Duodenal mucosa (tissue), 2 donors: ENCODE measurements around the gene PRPF40A.
A peak's percentile ranks its signal among the peaks of the same experiment; 100 is the strongest.
"Not testable (repeated sequence)": the region's sequence is repeated elsewhere in the genome, so short reads cannot be mapped to it uniquely, and the experiment has no call there.

Source experiments
- H3K27ac ChIP-seq: one replicate; pipeline ENCODE4 v1.7.0; 2013; ENCODE audit warnings: low read depth, low read length
- H3K27me3 ChIP-seq, 2 donors: one replicate each; pipeline ENCODE4 v1.7.0; 2013; ENCODE audit warnings: low read length in 2 of 2, control low read depth in 1 of 2; ENCODE audit not compliant: insufficient read depth in 2 of 2, control insufficient read depth in 1 of 2
- H3K36me3 ChIP-seq, 2 donors: one replicate each; pipeline ENCODE4 v1.7.0; 2013; ENCODE audit warnings: low read length in 2 of 2, control low read depth in 1 of 2; ENCODE audit not compliant: insufficient read depth in 2 of 2, control insufficient read depth in 1 of 2
- H3K4me1 ChIP-seq, 2 donors: one replicate each; pipeline ENCODE4 v1.7.0; 2013; ENCODE audit warnings: low read length in 2 of 2, control low read depth in 1 of 2; ENCODE audit not compliant: insufficient read depth in 2 of 2, control insufficient read depth in 1 of 2
- H3K4me3 ChIP-seq, 2 donors: one replicate each; pipeline ENCODE4 v1.7.0; 2013; ENCODE audit warnings: low read length in 2 of 2, low read depth in 1 of 2
- H3K9ac ChIP-seq, 2 donors: one replicate each; pipeline ENCODE4 v1.7.0; 2013; ENCODE audit warnings: low read length in 2 of 2, low read depth in 1 of 2
- H3K9me3 ChIP-seq, 2 donors: one replicate each; pipeline ENCODE4 v1.7.0; 2013; ENCODE audit warnings: low read length in 2 of 2, control low read depth in 1 of 2; ENCODE audit not compliant: control insufficient read depth in 1 of 2

Gene PRPF40A

GRCh38 chr2:152717228-152718075 lies at the start of gene PRPF40A:
Gene PRPF40A (minus strand): TSS chr2:152717461. CDS start chr2:152717439, 22 bp downstream.
- Histone ChIP-seq H3K4me1 (peaks cover 31 to 32% of the 10 kb centered on the region in 2 donors), H3K9ac (peak within 1 kb of the TSS; percentile 89 to 95), H3K4me3 (peak within 1 kb of the TSS; percentile 90 to 100), H3K27me3 (no peaks in the 10 kb centered on the region), H3K36me3 (peaks cover 7 to 22% of the 10 kb centered on the region in 2 donors), H3K9me3 (no peaks in the 10 kb centered on the region), H3K27ac (peak within 1 kb of the TSS; percentile 99)

DNA sequence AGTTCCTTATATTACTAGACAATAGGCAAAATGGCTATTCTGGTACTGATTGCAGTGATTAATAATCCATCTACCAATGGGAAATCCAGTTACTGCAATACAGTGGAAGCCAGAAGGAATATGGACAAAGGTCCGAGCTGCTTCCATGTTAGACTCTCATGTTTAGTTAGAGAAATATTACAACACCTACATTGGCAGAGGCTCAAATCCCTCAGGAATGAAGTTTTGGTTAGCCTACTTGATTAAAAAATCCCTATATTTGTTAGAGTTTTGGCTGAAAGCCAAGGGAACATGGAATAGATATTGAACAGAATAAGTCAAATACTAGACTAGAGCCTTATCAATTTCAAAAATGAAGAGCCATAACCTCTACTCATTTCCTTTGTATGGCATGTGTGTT lies 49.7 kb upstream of the PRPF40A start:
- Histone ChIP-seq H3K9ac (no peak overlapping the region), H3K36me3 (peaks cover 0 to 14% of the 10 kb centered on the region in 2 donors), H3K27ac (no peak overlapping the region), H3K4me1 (no peaks in the 10 kb centered on the region), H3K27me3 (no peaks in the 10 kb centered on the region), H3K4me3 (no peak overlapping the region), H3K9me3 (no peaks in the 10 kb centered on the region)

DNA sequence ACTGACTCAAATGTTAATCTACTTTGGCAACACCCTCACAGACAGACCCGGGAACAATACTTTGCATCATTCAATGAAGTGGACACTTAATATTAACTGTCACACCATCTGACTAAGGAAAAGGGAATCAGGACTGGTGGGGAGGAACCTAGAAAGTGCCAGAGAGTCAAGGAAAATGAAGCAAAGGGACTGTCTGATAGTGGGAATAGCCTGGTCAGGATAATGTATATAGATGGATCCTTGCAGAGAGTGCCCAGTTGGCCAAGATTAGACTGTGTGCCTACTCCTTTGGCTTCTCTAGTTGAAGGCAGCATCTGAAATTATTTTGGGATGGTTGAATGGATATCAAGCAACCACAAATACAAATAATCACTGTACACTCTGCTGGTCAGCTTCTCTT lies 46.4 kb upstream of the PRPF40A start:
- Histone ChIP-seq H3K27ac (no peak overlapping the region), H3K9me3 (no peaks in the 10 kb centered on the region), H3K4me3 (no peak overlapping the region), H3K36me3 (peaks cover 3 to 20% of the 10 kb centered on the region in 2 donors), H3K9ac (no peak overlapping the region), H3K27me3 (no peaks in the 10 kb centered on the region), H3K4me1 (no peaks in the 10 kb centered on the region)

DNA sequence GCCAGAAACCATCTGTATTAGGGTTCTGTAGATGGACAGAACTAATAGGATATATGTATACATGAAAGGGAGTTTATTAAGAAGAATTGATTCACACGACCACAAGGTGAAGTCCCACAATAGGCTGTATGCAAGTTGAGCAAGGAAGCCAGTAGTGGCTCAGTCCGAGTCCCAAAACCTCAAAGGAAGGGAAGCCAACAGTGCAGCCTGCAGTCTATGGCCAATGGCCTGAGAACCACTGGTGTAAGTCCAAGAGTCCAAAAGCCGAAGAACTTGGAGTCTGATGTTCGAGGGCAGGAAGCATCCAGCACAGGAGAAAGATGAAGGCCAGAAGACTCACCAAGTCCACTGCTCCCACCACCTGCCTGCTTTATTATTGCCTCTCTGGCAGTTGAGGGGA lies 45.9 kb upstream of the PRPF40A start:
- H3K36me3 ChIP-seq = peaks cover 5 to 22% of the 10 kb centered on the region in 2 donors
- not testable (repeated sequence) for H3K27me3 ChIP-seq, H3K9me3 ChIP-seq, H3K27ac ChIP-seq, H3K4me1 ChIP-seq, H3K9ac ChIP-seq, H3K4me3 ChIP-seq

GRCh38 chr2:152762202-152762601 lies 44.9 kb upstream of the PRPF40A start:
- H3K9ac ChIP-seq = no peak overlapping the region
- H3K4me3 ChIP-seq = no peak overlapping the region
- peaks cover 8 to 23% of the 10 kb centered on the region in 2 donors for H3K36me3 ChIP-seq
- H3K9me3 ChIP-seq = no peaks in the 10 kb centered on the region
- no peak overlapping the region for H3K27ac ChIP-seq
- H3K27me3 ChIP-seq = no peaks in the 10 kb centered on the region
- H3K4me1 ChIP-seq = no peaks in the 10 kb centered on the region

DNA sequence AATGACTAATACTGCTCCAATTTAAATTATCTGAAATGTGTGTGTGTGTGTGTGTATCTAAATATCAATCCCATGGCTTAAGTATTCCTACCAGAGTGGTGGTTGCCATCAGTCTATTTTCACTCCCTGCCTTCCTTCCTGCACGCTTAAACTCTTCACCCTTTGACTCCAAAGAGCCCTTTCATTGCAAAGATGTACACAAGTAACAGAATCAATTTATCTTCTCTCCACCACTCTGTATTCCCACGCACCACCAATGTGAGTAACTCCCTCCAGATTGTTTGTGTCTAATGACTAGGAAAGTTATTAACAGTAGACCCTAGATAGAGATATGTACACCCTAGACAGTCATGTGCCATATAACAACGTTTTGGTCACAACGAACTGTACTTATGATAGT lies 44.0 kb upstream of the PRPF40A start:
- Histone ChIP-seq H3K36me3 (peaks cover 14 to 29% of the 10 kb centered on the region in 2 donors), H3K9me3 (no peaks in the 10 kb centered on the region), H3K27ac (no peak overlapping the region), H3K27me3 (no peaks in the 10 kb centered on the region), H3K4me1 (no peaks in the 10 kb centered on the region), H3K4me3 (no peak overlapping the region), H3K9ac (no peak overlapping the region)

DNA sequence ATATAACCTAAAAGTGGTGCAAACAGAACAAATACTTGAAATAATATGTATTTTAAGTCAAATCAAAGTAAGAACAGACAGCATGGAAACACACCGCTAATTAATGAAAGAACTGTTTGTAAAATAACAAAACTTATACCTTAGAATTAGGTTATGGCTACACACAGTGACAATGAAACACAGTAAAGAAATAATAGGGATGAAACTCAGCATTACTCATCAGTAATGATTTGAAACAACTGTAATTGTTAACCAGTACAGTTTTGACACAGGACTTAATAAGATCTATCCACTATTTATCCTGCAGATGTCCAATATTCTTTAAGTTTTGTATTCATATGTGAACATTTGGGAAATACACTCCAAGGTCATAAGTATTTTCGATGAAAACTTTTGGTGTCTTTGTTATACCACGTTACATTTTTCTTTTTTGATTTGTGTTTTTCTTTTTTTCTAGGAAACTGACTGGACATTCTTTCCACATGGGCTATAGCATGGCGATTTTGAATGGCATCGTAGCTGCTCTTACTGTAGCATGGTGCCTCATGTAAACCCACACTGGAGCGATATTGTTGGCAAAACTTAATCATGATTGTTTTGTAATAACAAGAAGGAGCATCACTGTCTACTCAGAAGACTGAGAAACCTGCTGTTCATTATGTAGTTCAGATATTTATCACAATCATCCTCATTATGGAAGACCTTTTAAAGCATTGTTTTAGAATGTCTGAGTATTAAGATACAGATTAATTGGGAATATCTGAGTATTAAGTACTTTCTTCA lies 42.2 kb upstream of the PRPF40A start:
- Histone ChIP-seq H3K9ac (no peak overlapping the region), H3K4me1 (no peaks in the 10 kb centered on the region), H3K4me3 (no peak overlapping the region), H3K36me3 (peaks cover 14 to 32% of the 10 kb centered on the region in 2 donors), H3K9me3 (no peaks in the 10 kb centered on the region), H3K27me3 (no peaks in the 10 kb centered on the region), H3K27ac (no peak overlapping the region)

DNA sequence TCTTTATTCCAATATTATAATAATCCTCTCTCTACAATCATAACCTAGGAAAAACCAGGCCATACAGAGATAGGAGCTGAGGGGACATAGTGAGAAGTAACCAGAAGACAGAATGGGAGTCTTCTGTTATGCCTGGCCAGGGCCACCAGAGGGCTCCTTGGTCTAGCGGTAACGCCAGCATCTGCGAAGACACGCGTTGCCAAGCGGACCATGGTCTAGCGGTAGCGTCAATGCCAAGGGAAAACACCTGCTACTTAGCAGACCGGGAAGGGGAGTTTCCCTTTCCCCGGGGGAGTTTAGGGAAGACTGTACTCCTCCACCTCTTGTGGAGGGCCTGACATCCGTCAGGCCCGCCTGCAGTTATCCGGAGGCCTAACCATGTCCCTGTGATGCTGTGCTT lies 37.8 kb upstream of the PRPF40A start:
- peaks cover 21 to 27% of the 10 kb centered on the region in 2 donors for H3K36me3 ChIP-seq
- no peaks in the 10 kb centered on the region for H3K9me3 ChIP-seq
- H3K4me1 ChIP-seq = no peaks in the 10 kb centered on the region
- H3K4me3 ChIP-seq = no peak overlapping the region
- no peak overlapping the region for H3K9ac ChIP-seq
- H3K27me3 ChIP-seq = no peaks in the 10 kb centered on the region
- no peak overlapping the region for H3K27ac ChIP-seq

GRCh38 chr2:152747751-152748150 lies 30.5 kb upstream of the PRPF40A start:
- not testable (repeated sequence) for H3K9ac ChIP-seq, H3K4me3 ChIP-seq, H3K27me3 ChIP-seq, H3K27ac ChIP-seq, H3K9me3 ChIP-seq, H3K36me3 ChIP-seq
- peaks cover 5 to 13% of the 10 kb centered on the region in 2 donors for H3K4me1 ChIP-seq

GRCh38 chr2:152743002-152743401 lies 25.7 kb upstream of the PRPF40A start:
- Histone ChIP-seq H3K4me3 (no peak overlapping the region), H3K9ac (no peak overlapping the region), H3K9me3 (no peaks in the 10 kb centered on the region), H3K27ac (no peak overlapping the region), H3K4me1 (peaks cover 5 to 13% of the 10 kb centered on the region in 2 donors), H3K36me3 (peaks cover 2 to 4% of the 10 kb centered on the region in 2 donors), H3K27me3 (no peaks in the 10 kb centered on the region)
